Measurements from ENCODE around the gene ENTPD8. TPM values are rescaled to one million over a fixed set of nuclear protein-coding genes. Genes with fewer than 3 reads are reported as not detected.

Gene ENTPD8
- total RNA-seq, 6 donors from 2014 or later = 0.15 to 0.17 TPM; not detected in 4

DNA sequence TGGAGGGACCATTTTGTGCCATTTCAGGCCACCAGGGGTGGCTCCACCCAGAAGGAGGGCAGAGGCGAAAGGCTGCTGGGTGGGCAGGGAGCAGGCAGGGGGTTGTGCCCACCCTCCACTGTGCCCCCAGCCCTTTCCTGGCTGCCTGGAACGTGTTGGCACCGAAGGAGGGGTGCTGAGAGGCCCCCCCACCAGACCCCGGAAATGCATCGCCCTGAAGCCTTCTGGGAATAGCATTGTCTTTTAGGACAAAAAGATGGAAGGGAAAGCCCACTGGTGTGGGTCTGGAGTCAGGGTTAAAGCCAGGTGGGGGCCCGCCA lies 12.9 kb downstream of the ENTPD8 start:
- Histone ChIP-seq H3K4me3 (no peak overlapping the region), H3K4me1 (peaks cover 0 to 17% (median 13%) of the 10 kb centered on the region in 4 donors), H3K9me3 (no peaks in the 10 kb centered on the region), H3K36me3 (no peaks in the 10 kb centered on the region), H3K27ac (no peak overlapping the region), H3K27me3 (no peaks in the 10 kb centered on the region)
- 83 to 86% methylated on average over 5 of the region's 6 CpGs for WGBS, 2 donors
- TF ChIP-seq POLR2AphosphoS5 (IDR thresholded peaks at IDR 0.05) (no peak), EP300 (IDR thresholded peaks at IDR 0.05) (no peak), POLR2A (IDR thresholded peaks at IDR 0.05) (no peak)
- TF ChIP-seq, protein P1, sequence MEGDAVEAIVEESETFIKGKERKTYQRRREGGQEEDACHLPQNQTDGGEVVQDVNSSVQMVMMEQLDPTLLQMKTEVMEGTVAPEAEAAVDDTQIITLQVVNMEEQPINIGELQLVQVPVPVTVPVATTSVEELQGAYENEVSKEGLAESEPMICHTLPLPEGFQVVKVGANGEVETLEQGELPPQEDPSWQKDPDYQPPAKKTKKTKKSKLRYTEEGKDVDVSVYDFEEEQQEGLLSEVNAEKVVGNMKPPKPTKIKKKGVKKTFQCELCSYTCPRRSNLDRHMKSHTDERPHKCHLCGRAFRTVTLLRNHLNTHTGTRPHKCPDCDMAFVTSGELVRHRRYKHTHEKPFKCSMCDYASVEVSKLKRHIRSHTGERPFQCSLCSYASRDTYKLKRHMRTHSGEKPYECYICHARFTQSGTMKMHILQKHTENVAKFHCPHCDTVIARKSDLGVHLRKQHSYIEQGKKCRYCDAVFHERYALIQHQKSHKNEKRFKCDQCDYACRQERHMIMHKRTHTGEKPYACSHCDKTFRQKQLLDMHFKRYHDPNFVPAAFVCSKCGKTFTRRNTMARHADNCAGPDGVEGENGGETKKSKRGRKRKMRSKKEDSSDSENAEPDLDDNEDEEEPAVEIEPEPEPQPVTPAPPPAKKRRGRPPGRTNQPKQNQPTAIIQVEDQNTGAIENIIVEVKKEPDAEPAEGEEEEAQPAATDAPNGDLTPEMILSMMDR (IDR thresholded peaks at IDR 0.05) = no peak
- no peak for ATAC-seq (ENCODE audit: low FRiP score in 2 of 2)
- DNase-seq = no peak

DNA sequence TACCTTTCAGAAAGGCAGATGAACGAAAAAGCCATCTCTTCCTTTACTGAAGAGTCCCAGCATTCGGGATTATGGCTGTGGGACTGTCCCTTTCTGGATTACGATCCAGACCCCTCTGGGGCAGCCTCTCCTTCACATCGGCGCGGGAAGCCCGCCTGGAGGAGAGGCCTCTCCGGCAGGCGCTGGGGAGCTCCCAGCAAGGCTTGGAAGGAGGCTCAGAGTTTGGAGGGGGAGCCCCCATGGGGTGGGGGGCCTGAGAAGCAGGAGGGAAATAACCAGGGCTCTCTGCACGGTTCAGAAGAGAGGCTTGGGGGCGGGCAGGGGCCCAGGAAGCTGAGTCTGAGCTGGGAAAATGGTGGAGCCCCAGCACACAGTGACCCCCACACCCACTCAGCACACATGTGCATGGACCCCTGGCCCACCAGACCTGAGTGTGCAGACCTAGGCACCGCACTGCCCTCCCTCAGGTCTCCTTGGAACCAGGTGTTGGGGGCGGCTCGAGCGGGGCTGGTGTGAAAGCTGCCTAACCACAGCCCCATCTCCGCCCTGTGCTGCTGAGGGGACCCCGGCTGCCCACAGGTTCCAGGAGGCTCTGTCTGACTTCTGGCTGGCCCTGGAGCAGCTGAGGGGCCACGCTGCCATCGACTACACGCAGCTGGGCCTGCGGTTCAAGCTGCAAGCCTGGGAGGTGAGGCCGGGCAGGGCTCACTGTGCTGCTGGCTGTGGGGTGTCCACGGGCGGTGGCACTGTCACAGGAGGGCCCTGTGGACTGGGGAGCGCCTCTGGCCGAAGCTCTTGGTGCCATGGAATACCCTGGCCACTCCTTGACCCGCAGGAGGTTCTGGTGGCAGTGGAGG lies 13.5 kb downstream of the ENTPD8 start:
- TF ChIP-seq EP300 (IDR thresholded peaks at IDR 0.05) = no peak
- TF ChIP-seq POLR2A (IDR thresholded peaks at IDR 0.05) = no peak
- no peak for TF ChIP-seq POLR2AphosphoS5 (IDR thresholded peaks at IDR 0.05)
- TF ChIP-seq, protein P1 (IDR thresholded peaks at IDR 0.05) = no peak
- peak in 1 of 2 donors; percentile 59 for DNase-seq
- WGBS, 2 donors = 79 to 86% methylated on average over 12 to 25 of the region's 27 CpGs

DNA sequence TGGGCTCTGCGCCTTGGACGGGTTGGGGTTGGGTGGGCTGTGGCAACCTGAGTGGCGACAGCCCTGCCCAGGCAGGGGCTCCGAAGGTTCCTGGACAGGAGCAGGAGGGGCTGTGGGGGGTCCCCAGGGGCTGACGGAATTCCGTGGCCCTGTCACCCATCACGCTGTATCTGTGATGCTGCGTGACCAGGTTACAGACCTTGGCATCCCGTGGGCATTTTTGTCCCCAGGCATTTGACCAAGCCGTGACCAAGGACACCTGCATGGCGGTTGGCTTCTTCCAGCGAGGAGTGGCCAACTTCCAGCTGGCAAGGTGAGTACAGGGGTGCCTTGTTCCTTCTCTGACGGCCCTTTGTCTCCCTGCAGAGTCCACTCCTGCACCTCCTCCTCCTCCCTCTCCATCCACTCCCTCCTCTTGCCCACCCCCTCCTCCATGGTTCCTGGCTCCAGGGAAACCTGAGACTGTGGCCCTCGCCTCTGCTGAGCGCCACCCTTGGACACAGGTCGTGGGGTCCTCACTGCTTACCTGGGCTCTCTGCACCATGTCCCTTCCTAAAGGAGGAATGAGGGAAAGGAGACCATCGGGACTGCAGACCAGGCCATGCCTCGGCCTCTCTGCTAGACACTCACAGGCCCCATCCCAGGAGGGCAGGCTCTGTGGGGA lies 15.0 kb downstream of the ENTPD8 start:
- TF ChIP-seq EP300 (IDR thresholded peaks at IDR 0.05) (no peak), POLR2A (IDR thresholded peaks at IDR 0.05) (no peak)
- Histone ChIP-seq H3K4me3 (no peak overlapping the region), H3K9me3 (no peaks in the 10 kb centered on the region), H3K27me3 (no peaks in the 10 kb centered on the region), H3K27ac (no peak overlapping the region), H3K4me1 (peaks cover 9 to 30% (median 22%) of the 10 kb centered on the region in 4 donors), H3K36me3 (no peaks in the 10 kb centered on the region)
- ATAC-seq (ENCODE audit: low FRiP score in 2 of 2) (no peak), DNase-seq (peak in 1 of 2 donors; percentile 63)
- 77 to 88% methylated on average over 13 to 18 of the region's 18 CpGs for WGBS, 2 donors

More for the DNA sequence above, 13.5 kb downstream of the ENTPD8 start:
- ATAC-seq (ENCODE audit: low FRiP score in 2 of 2) = no peak
- Histone ChIP-seq H3K9me3 (no peaks in the 10 kb centered on the region), H3K36me3 (no peaks in the 10 kb centered on the region), H3K27me3 (no peaks in the 10 kb centered on the region), H3K4me1 (peaks cover 0 to 18% (median 13%) of the 10 kb centered on the region in 4 donors), H3K4me3 (no peak overlapping the region), H3K27ac (no peak overlapping the region)

DNA sequence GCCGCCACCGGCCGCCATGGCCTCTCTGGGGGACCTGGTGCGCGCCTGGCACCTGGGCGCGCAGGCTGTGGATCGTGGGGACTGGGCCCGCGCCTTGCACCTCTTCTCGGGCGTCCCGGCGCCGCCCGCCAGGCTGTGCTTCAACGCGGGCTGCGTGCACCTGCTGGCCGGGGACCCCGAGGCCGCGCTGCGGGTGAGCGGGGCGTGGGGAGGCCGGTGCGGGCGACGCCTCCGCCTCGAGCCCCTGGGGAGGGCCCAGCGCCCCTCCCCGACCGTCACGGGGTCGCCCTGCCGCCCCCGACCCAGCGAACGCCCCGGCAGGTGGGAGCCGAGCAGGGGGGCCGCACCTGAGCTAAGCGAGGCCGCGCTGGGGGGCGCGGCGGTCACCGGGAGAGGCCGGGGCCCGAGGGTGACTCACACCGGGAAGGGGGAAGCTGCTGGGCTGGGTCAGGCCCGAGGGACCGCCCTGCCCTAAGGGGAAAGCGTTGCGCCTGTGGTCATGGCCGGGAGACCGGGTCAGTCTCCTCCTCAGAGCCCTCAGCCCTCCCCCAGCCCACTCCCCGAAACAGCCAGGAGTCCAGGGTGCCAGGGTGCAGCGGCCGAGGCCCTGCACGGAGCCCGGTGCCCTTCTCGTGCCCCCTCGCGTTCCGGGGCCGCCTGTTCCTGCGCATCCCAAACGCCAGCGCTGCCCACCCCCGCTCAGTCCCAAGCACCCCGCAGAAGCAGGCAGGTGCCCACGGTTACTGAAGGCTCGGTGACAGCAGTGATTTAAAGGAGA lies 17.5 kb downstream of the ENTPD8 start:
- Histone ChIP-seq H3K4me3 (peak overlapping the region; percentile 81 to 100 (median 86)), H3K4me1 (peaks cover 9 to 30% (median 22%) of the 10 kb centered on the region in 4 donors), H3K27me3 (no peaks in the 10 kb centered on the region), H3K27ac (peak overlapping the region; percentile 74 to 91 (median 83)), H3K9me3 (no peaks in the 10 kb centered on the region), H3K36me3 (no peaks in the 10 kb centered on the region)
- DNase-seq = peak in 1 of 2 donors; percentile 73
- WGBS, 2 donors = 12 to 16% methylated on average over 9 to 24 of the region's 77 CpGs
- TF ChIP-seq POLR2A (IDR thresholded peaks at IDR 0.05) = peak in 1 of 4 donors; percentile 4
- TF ChIP-seq, protein P1 (IDR thresholded peaks at IDR 0.05) = peak in 2 of 6 experiments; percentile 38 to 47
- TF ChIP-seq POLR2AphosphoS5 (IDR thresholded peaks at IDR 0.05) = no peak
- no peak for TF ChIP-seq EP300 (IDR thresholded peaks at IDR 0.05)
- ATAC-seq (ENCODE audit: low FRiP score in 2 of 2) = peak; percentile 39 to 55
